ENCODE data around the gene RASSF8. TPM values are rescaled to one million over a fixed set of nuclear protein-coding genes. Genes with fewer than 3 reads are reported as not detected.

Gene RASSF8
- total and polyA plus RNA-seq, 4 experiments from 2014 or later = not detected

- Histone ChIP-seq H3K36me3 (ENCODE audit: insufficient read depth, low read length) (no peaks in the 10 kb centered on the region), H3K27ac (ENCODE audit: low read depth, low read length) (no peak overlapping the region), H3K9me3 (ENCODE audit: control insufficient read depth in 1 of 2, low read length in 2 of 2) (no peaks in the 10 kb centered on the region), H3K4me1 (ENCODE audit: insufficient read depth, low read length) (no peaks in the 10 kb centered on the region), H3K4me3 (ENCODE audit: low read length in 2 of 2) (no peak overlapping the region), H3K27me3 (ENCODE audit: insufficient read depth, low read length) (no peaks in the 10 kb centered on the region)
- no peaks in the 10 kb centered on the region for H3K4me1 Mint-ChIP-seq
- no peak for DNase-seq
- H3K27me3 Mint-ChIP-seq = peaks cover 0 to 2% of the 10 kb centered on the region in 2 donors
- no peak overlapping the region for H3K27ac Mint-ChIP-seq
- H3K4me3 Mint-ChIP-seq = no peak overlapping the region
- intact Hi-C loops (cut with micrococcal nuclease) = no loop called here
- ChIA-PET CTCF (ENCODE audit: partially characterized antibody) (interaction anchor here (0.8 kb wide), 1 partner anchor 17 kb away, joined by 4 read pairs; no protein-coding TSS in a partner anchor), POLR2A (ENCODE audit: partially characterized antibody) (no interaction called here)
- no peaks in the 10 kb centered on the region for H3K36me3 Mint-ChIP-seq
- H3K9me3 Mint-ChIP-seq = peaks cover 0 to 4% (median 0%) of the 10 kb centered on the region in 8 donors
Observed at GRCh38 chr12:25983625-25984024, 25.1 kb downstream of the RASSF8 start.

GRCh38 chr12:25984759-25985158 lies 26.3 kb downstream of the RASSF8 start:
- Histone ChIP-seq H3K27ac (ENCODE audit: low read depth, low read length) (no peak overlapping the region), H3K4me3 (ENCODE audit: low read length in 2 of 2) (no peak overlapping the region), H3K36me3 (ENCODE audit: insufficient read depth, low read length) (no peaks in the 10 kb centered on the region), H3K27me3 (ENCODE audit: insufficient read depth, low read length) (no peaks in the 10 kb centered on the region), H3K4me1 (ENCODE audit: insufficient read depth, low read length) (no peaks in the 10 kb centered on the region), H3K9me3 (ENCODE audit: control insufficient read depth in 1 of 2, low read length in 2 of 2) (no peaks in the 10 kb centered on the region)
- intact Hi-C loops (cut with micrococcal nuclease) = no loop called here
- H3K4me3 Mint-ChIP-seq = no peak overlapping the region
- CTCF ChIA-PET (ENCODE audit: partially characterized antibody) = no interaction called here
- DNase-seq = no peak
- H3K9me3 Mint-ChIP-seq = peaks cover 0 to 4% (median 0%) of the 10 kb centered on the region in 8 donors
- H3K36me3 Mint-ChIP-seq = no peaks in the 10 kb centered on the region
- H3K27me3 Mint-ChIP-seq = peaks cover 0 to 2% of the 10 kb centered on the region in 2 donors
- POLR2A ChIA-PET (ENCODE audit: partially characterized antibody) = no interaction called here
- H3K4me1 Mint-ChIP-seq = no peaks in the 10 kb centered on the region
- no peak overlapping the region for H3K27ac Mint-ChIP-seq

- Mint-ChIP-seq H3K4me1 (no peaks in the 10 kb centered on the region), H3K27ac (no peak overlapping the region), H3K27me3 (peaks cover 0 to 2% of the 10 kb centered on the region in 2 donors), H3K4me3 (no peak overlapping the region), H3K36me3 (no peaks in the 10 kb centered on the region), H3K9me3 (peaks cover 0 to 4% (median 0%) of the 10 kb centered on the region in 8 donors)
- no peak overlapping the region for H3K27ac ChIP-seq (ENCODE audit: low read depth, low read length)
- ChIA-PET POLR2A (ENCODE audit: partially characterized antibody) (no interaction called here), CTCF (ENCODE audit: partially characterized antibody) (no interaction called here)
- no peaks in the 10 kb centered on the region for H3K9me3 ChIP-seq (ENCODE audit: control insufficient read depth in 1 of 2, low read length in 2 of 2)
- no peaks in the 10 kb centered on the region for H3K27me3 ChIP-seq (ENCODE audit: insufficient read depth, low read length)
- H3K4me1 ChIP-seq (ENCODE audit: insufficient read depth, low read length) = no peaks in the 10 kb centered on the region
- H3K4me3 ChIP-seq (ENCODE audit: low read length in 2 of 2) = no peak overlapping the region
- no peaks in the 10 kb centered on the region for H3K36me3 ChIP-seq (ENCODE audit: insufficient read depth, low read length)
- intact Hi-C loops (cut with micrococcal nuclease) = no loop called here
- no peak for DNase-seq
Observed at GRCh38 chr12:25985316-25986175, 27.1 kb downstream of the RASSF8 start.

GRCh38 chr12:25986180-25986579 lies 27.7 kb downstream of the RASSF8 start:
- POLR2A ChIA-PET (ENCODE audit: partially characterized antibody) = no interaction called here
- intact Hi-C loops (cut with micrococcal nuclease) = no loop called here
- H3K4me3 Mint-ChIP-seq = no peak overlapping the region
- peaks cover 0 to 4% (median 0%) of the 10 kb centered on the region in 8 donors for H3K9me3 Mint-ChIP-seq
- no peaks in the 10 kb centered on the region for H3K36me3 Mint-ChIP-seq
- CTCF ChIA-PET (ENCODE audit: partially characterized antibody) = no interaction called here
- H3K4me1 Mint-ChIP-seq = no peaks in the 10 kb centered on the region
- H3K4me3 ChIP-seq (ENCODE audit: low read length in 2 of 2) = no peak overlapping the region
- no peaks in the 10 kb centered on the region for H3K36me3 ChIP-seq (ENCODE audit: insufficient read depth, low read length)
- no peaks in the 10 kb centered on the region for H3K9me3 ChIP-seq (ENCODE audit: control insufficient read depth in 1 of 2, low read length in 2 of 2)
- no peak overlapping the region for H3K27ac ChIP-seq (ENCODE audit: low read depth, low read length)
- peaks cover 0 to 2% of the 10 kb centered on the region in 2 donors for H3K27me3 Mint-ChIP-seq
- no peaks in the 10 kb centered on the region for H3K27me3 ChIP-seq (ENCODE audit: insufficient read depth, low read length)
- DNase-seq = no peak
- H3K4me1 ChIP-seq (ENCODE audit: insufficient read depth, low read length) = no peaks in the 10 kb centered on the region
- no peak overlapping the region for H3K27ac Mint-ChIP-seq

- no peak for DNase-seq
- H3K9me3 ChIP-seq (ENCODE audit: control insufficient read depth in 1 of 2, low read length in 2 of 2) = no peaks in the 10 kb centered on the region
- H3K27me3 ChIP-seq (ENCODE audit: insufficient read depth, low read length) = no peaks in the 10 kb centered on the region
- peaks cover 0 to 4% (median 0%) of the 10 kb centered on the region in 8 donors for H3K9me3 Mint-ChIP-seq
- ChIA-PET POLR2A (ENCODE audit: partially characterized antibody) (no interaction called here), CTCF (ENCODE audit: partially characterized antibody) (no interaction called here)
- H3K27ac Mint-ChIP-seq = no peak overlapping the region
- no peaks in the 10 kb centered on the region for H3K36me3 ChIP-seq (ENCODE audit: insufficient read depth, low read length)
- intact Hi-C loops (cut with micrococcal nuclease) = no loop called here
- H3K4me3 ChIP-seq (ENCODE audit: low read length in 2 of 2) = no peak overlapping the region
- peaks cover 2 to 4% of the 10 kb centered on the region in 2 donors for H3K27me3 Mint-ChIP-seq
- H3K27ac ChIP-seq (ENCODE audit: low read depth, low read length) = no peak overlapping the region
- H3K4me3 Mint-ChIP-seq = no peak overlapping the region
- H3K4me1 ChIP-seq (ENCODE audit: insufficient read depth, low read length) = no peaks in the 10 kb centered on the region
- no peaks in the 10 kb centered on the region for H3K36me3 Mint-ChIP-seq
- H3K4me1 Mint-ChIP-seq = no peaks in the 10 kb centered on the region
Observed at GRCh38 chr12:25988505-25988904, 30.0 kb downstream of the RASSF8 start.

GRCh38 chr12:25990495-25990894 lies 32.0 kb downstream of the RASSF8 start:
- Histone ChIP-seq H3K27me3 (ENCODE audit: insufficient read depth, low read length) (no peaks in the 10 kb centered on the region), H3K4me3 (ENCODE audit: low read length in 2 of 2) (no peak overlapping the region), H3K36me3 (ENCODE audit: insufficient read depth, low read length) (no peaks in the 10 kb centered on the region), H3K4me1 (ENCODE audit: insufficient read depth, low read length) (no peaks in the 10 kb centered on the region), H3K27ac (ENCODE audit: low read depth, low read length) (no peak overlapping the region), H3K9me3 (ENCODE audit: control insufficient read depth in 1 of 2, low read length in 2 of 2) (no peaks in the 10 kb centered on the region)
- Mint-ChIP-seq H3K4me3 (no peak overlapping the region), H3K4me1 (no peaks in the 10 kb centered on the region), H3K27ac (no peak overlapping the region), H3K27me3 (peaks cover 2 to 4% of the 10 kb centered on the region in 2 donors), H3K9me3 (peaks cover 0 to 2% (median 0%) of the 10 kb centered on the region in 8 donors), H3K36me3 (no peaks in the 10 kb centered on the region)
- ChIA-PET POLR2A (ENCODE audit: partially characterized antibody) (no interaction called here), CTCF (ENCODE audit: partially characterized antibody) (no interaction called here)
- intact Hi-C loops (cut with micrococcal nuclease) = loop anchor here (5.0 kb wide), 1 partner anchor 228 kb away; no protein-coding TSS in a partner anchor
- DNase-seq = no peak

- ChIA-PET CTCF (ENCODE audit: partially characterized antibody) (no interaction called here), POLR2A (ENCODE audit: partially characterized antibody) (no interaction called here)
- Mint-ChIP-seq H3K36me3 (no peaks in the 10 kb centered on the region), H3K27me3 (peaks cover 2 to 5% of the 10 kb centered on the region in 2 donors), H3K4me3 (no peak overlapping the region), H3K27ac (no peak overlapping the region), H3K4me1 (no peaks in the 10 kb centered on the region), H3K9me3 (no peaks in the 10 kb centered on the region)
- Histone ChIP-seq H3K27me3 (ENCODE audit: insufficient read depth, low read length) (no peaks in the 10 kb centered on the region), H3K4me3 (ENCODE audit: low read length in 2 of 2) (no peak overlapping the region), H3K9me3 (ENCODE audit: control insufficient read depth in 1 of 2, low read length in 2 of 2) (no peaks in the 10 kb centered on the region), H3K27ac (ENCODE audit: low read depth, low read length) (no peak overlapping the region), H3K4me1 (ENCODE audit: insufficient read depth, low read length) (no peaks in the 10 kb centered on the region), H3K36me3 (ENCODE audit: insufficient read depth, low read length) (no peaks in the 10 kb centered on the region)
- no peak for DNase-seq
- intact Hi-C loops (cut with micrococcal nuclease) = loop anchor here (5.0 kb wide), 1 partner anchor 230 kb away; no protein-coding TSS in a partner anchor
Observed at GRCh38 chr12:25992026-25992782, 33.7 kb downstream of the RASSF8 start.
